ENCODE results near the gene THYN1. TPM values are rescaled to one million over a fixed set of nuclear protein-coding genes. Genes with fewer than 3 reads are reported as not detected.

The THYN1 gene
- total and polyA plus RNA-seq, 9 donors = 41.0 to 91.8 (median 59.6) TPM

GRCh38 chr11:134226806-134227325 lies 26.3 kb downstream of the THYN1 start:
- no peak overlapping the region for H3K4me3 ChIP-seq
- TF ChIP-seq CTCF (IDR thresholded peaks at IDR 0.05) (no peak), EP300 (IDR thresholded peaks at IDR 0.05) (no peak), POLR2A (IDR thresholded peaks at IDR 0.05) (no peak)
- no peaks in the 10 kb centered on the region for H3K27me3 ChIP-seq
- intact Hi-C loops (cut with DNase I) = loop anchor here in 1 of 4 donors (10.0 kb wide), 1 partner anchor 192 kb away; no protein-coding TSS in a partner anchor
- H3K4me1 ChIP-seq (ENCODE audit: insufficient read depth) = peaks cover 18% of the 10 kb centered on the region
- no peaks in the 10 kb centered on the region for H3K36me3 ChIP-seq
- no peaks in the 10 kb centered on the region for H3K9me3 ChIP-seq
- no peak overlapping the region for H3K27ac ChIP-seq
- WGBS, 3 donors = 69 to 84% (median 80%) methylated on average over 5 of the region's 5 CpGs
- DNase-seq = no peak

- peak; percentile 20 to 63 (median 51) for DNase-seq
- Histone ChIP-seq H3K36me3 (no peaks in the 10 kb centered on the region), H3K9me3 (no peaks in the 10 kb centered on the region), H3K4me1 (ENCODE audit: insufficient read depth) (peaks cover 9% of the 10 kb centered on the region), H3K27me3 (no peaks in the 10 kb centered on the region), H3K4me3 (peak overlapping the region; percentile 60), H3K27ac (peak overlapping the region; percentile 59 to 88)
- intact Hi-C loops (cut with DNase I) = loop anchor here in 1 of 4 donors (5.0 to 10.0 kb wide), 2 partner anchors 107 to 190 kb away; partner anchors contain the start of gene GLB1L2
- 0 to 1% (median 0%) methylated on average over 74 to 93 of the region's 93 CpGs for WGBS, 3 donors
- no peak for TF ChIP-seq EP300 (IDR thresholded peaks at IDR 0.05)
- TF ChIP-seq POLR2A (IDR thresholded peaks at IDR 0.05) = no peak
- TF ChIP-seq CTCF (IDR thresholded peaks at IDR 0.05) = no peak
These were observed 28.2 kb downstream of the THYN1 start for GRCh38 chr11:134224710-134225664.

- TF ChIP-seq CTCF (IDR thresholded peaks at IDR 0.05) (peak in 2 of 3 donors; percentile 30 to 47), POLR2A (IDR thresholded peaks at IDR 0.05) (peak; percentile 98), EP300 (IDR thresholded peaks at IDR 0.05) (peak; percentile 87)
- intact Hi-C loops (cut with DNase I) = loop anchor here in 1 of 4 donors (5.0 to 10.0 kb wide), 2 partner anchors 108 to 189 kb away; partner anchors contain the start of gene GLB1L2
- H3K4me1 ChIP-seq (ENCODE audit: insufficient read depth) = peaks cover 9% of the 10 kb centered on the region
- H3K4me3 ChIP-seq = peak within 1 kb of the TSS; percentile 60
- no peaks in the 10 kb centered on the region for H3K9me3 ChIP-seq
- H3K36me3 ChIP-seq = no peaks in the 10 kb centered on the region
- H3K27me3 ChIP-seq = no peaks in the 10 kb centered on the region
- peak within 1 kb of the TSS; percentile 59 to 88 for H3K27ac ChIP-seq
- peak; percentile 93 to 97 (median 94) for DNase-seq
- whole genome bisulfite sequencing, 3 donors = 0 to 1% (median 0%) methylated on average over 63 to 89 of the region's 89 CpGs
These were observed 29.1 kb downstream of the THYN1 start, which contains the start of the genes NCAPD3 and VPS26B for GRCh38 chr11:134223836-134224709. Gene NCAPD3, minus strand, starts transcription at chr11:134223967. Its CDS starts 41 bp downstream, at chr11:134223926. Gene VPS26B, plus strand, starts transcription at chr11:134224671. Its CDS starts 452 bp downstream, at chr11:134225123.

All from ovary (tissue), 9 donors.